GM12878 (cell line): ENCODE results near the gene QPRT. TPM values are rescaled to one million over a fixed set of nuclear protein-coding genes. Genes with fewer than 3 reads are reported as not detected.
A peak's percentile ranks its signal among the peaks of the same experiment; 100 is the strongest.

ENCODE experiments used
- BHLHE40 ChIP-seq, 2 experiments: fragments of 450-650 bp in 1 of 2; IDR thresholded peaks; 2 replicates each; pipeline ENCODE4 v1.6.1; 2011 to 2017; ENCODE audit warnings: low read depth in 2 of 2, borderline replicate concordance in 1 of 2, improper control_type of control experiment in 1 of 2, low read length in 1 of 2, mild to moderate bottlenecking in 1 of 2
- BMI1 ChIP-seq: fragments of 450-650 bp; IDR thresholded peaks from 2 replicates; pipeline ENCODE4 v1.6.1; 2016; ENCODE audit warnings: mild to moderate bottlenecking, moderate library complexity, borderline replicate concordance
- CREB1 ChIP-seq: IDR thresholded peaks from 2 replicates; pipeline ENCODE4 v1.6.1; 2012; ENCODE audit warnings: low read depth, mild to moderate bottlenecking, inconsistent platforms
- EED ChIP-seq: sonication (generic); IDR thresholded peaks from 2 replicates; pipeline ENCODE4 v1.6.1; 2016; ENCODE audit warnings: antibody characterized with exemption, low read depth
- FOS ChIP-seq: IDR thresholded peaks from 3 replicates; pipeline ENCODE4 v1.6.1; 2011; ENCODE audit warnings: borderline replicate concordance; ENCODE audit not compliant: insufficient read length; ENCODE audit errors: extremely low read depth
- HDAC6 ChIP-seq: fragments of 200-600 bp; sonication (generic); IDR thresholded peaks from one replicate; pipeline ENCODE4 v1.8.0; 2017; ENCODE audit warnings: antibody characterized with exemption; ENCODE audit not compliant: unreplicated experiment
- KDM1A ChIP-seq: fragments of 200-600 bp; sonication (generic); IDR thresholded peaks from 2 replicates; pipeline ENCODE4 v1.6.1; 2016; ENCODE audit warnings: borderline replicate concordance
- NFXL1 ChIP-seq: fragments of 450-650 bp; IDR thresholded peaks from 2 replicates; pipeline ENCODE4 v1.6.1; 2017; ENCODE audit warnings: antibody characterized with exemption, mild to moderate bottlenecking, borderline replicate concordance
- NR2C1 ChIP-seq: fragments of 450-650 bp; IDR thresholded peaks from 2 replicates; pipeline ENCODE4 v1.6.1; 2017; ENCODE audit warnings: antibody characterized with exemption, mild to moderate bottlenecking, moderate library complexity
- POLR2A ChIP-seq: IDR thresholded peaks from 2 replicates; pipeline ENCODE4 v1.6.1; 2011; ENCODE audit warnings: low read depth, mild to moderate bottlenecking, low read length
- RELA ChIP-seq: fragments of 450-650 bp; IDR thresholded peaks from 2 replicates; pipeline ENCODE4 v1.8.0; 2014; ENCODE audit warnings: borderline replicate concordance; ENCODE audit not compliant: partially characterized antibody
- SPI1 ChIP-seq: IDR thresholded peaks from 2 replicates; pipeline ENCODE4 v1.6.1; 2011; ENCODE audit warnings: low read depth, mild to moderate bottlenecking, low read length, moderate library complexity, borderline replicate concordance; ENCODE audit not compliant: insufficient read depth
- TAF1 ChIP-seq: IDR thresholded peaks from 2 replicates; pipeline ENCODE4 v1.6.1; 2011; ENCODE audit warnings: mild to moderate bottlenecking, low read depth, low read length, borderline replicate concordance
- TCF3 ChIP-seq: IDR thresholded peaks from 2 replicates; pipeline ENCODE4 v1.6.1; 2012; ENCODE audit warnings: low read depth, mild to moderate bottlenecking, low read length, borderline replicate concordance; ENCODE audit not compliant: insufficient read depth
- TCF7 ChIP-seq: IDR thresholded peaks from 2 replicates; pipeline ENCODE4 v1.6.1; 2014; ENCODE audit warnings: antibody characterized with exemption, borderline replicate concordance
- WRNIP1 ChIP-seq: IDR thresholded peaks from 2 replicates; pipeline ENCODE4 v1.6.1; 2011; ENCODE audit warnings: low read depth, low read length, improper control_type of control experiment, borderline replicate concordance
- YY1 ChIP-seq: IDR thresholded peaks from 2 replicates; pipeline ENCODE4 v1.6.1; 2011; ENCODE audit warnings: low read depth, mild to moderate bottlenecking, low read length
- ZNF384 ChIP-seq: IDR thresholded peaks from 2 replicates; pipeline ENCODE4 v1.6.1; 2012; ENCODE audit warnings: low read depth, mild to moderate bottlenecking, low read length, improper control_type of control experiment, borderline replicate concordance
- ZNF622 ChIP-seq: fragments of 450-650 bp; IDR thresholded peaks from 2 replicates; pipeline ENCODE4 v1.6.1; 2017; ENCODE audit warnings: mild to moderate bottlenecking, inconsistent platforms
- polyA plus RNA-seq, 11 experiments: library from polyadenylated mRNA; depleted of rRNA in 4 of 11; unstranded in 6 of 11; stranded (reverse) in 5 of 11; fragments of >200 nt; fragmentation: Nextera tagmentation in 4 of 11; fragmentation: Illumina TruSeq in 1 of 11; extraction: Ambion mirVana in 4 of 11; extraction: Trizol in 1 of 11; gene quantifications; 1 replicate in 1 of 11; 2 replicates in 10 of 11; pipeline versions ENCODE4 v1.2.1 to v1.2.3, GENCODE V29; 2011 to 2016; ENCODE audit warnings: inconsistent platforms in 2 of 11, missing spikeins in 2 of 11, low read depth in 1 of 11
- total RNA-seq, 4 experiments: library from RNA; depleted of rRNA in 3 of 4; stranded (reverse); fragments of >200 nt in 3 of 4; fragmentation: Illumina TruSeq in 1 of 4; extraction: Trizol in 1 of 4; gene quantifications; 2 replicates each; pipeline versions ENCODE4 v1.2.1 to v1.2.3, GENCODE V29; 2013 to 2021
- TF ChIP-seq, protein P1 (sequence below): IDR thresholded peaks from 2 replicates; pipeline ENCODE4 v1.6.1; 2011; ENCODE audit warnings: low read depth, mild to moderate bottlenecking, low read length, moderate library complexity, borderline replicate concordance; ENCODE audit errors: extremely low read depth
- TF ChIP-seq, protein P2 (sequence below): IDR thresholded peaks from 2 replicates; pipeline ENCODE4 v1.6.1; 2011; ENCODE audit warnings: low read depth, low read length, improper control_type of control experiment, borderline replicate concordance
- TF ChIP-seq, protein P3 (sequence below): IDR thresholded peaks from 2 replicates; pipeline ENCODE4 v1.6.1; 2012; ENCODE audit warnings: mild to moderate bottlenecking, low read depth, low read length
- TF ChIP-seq, protein P4 (sequence below): fragments of 450-650 bp; IDR thresholded peaks from 2 replicates; pipeline ENCODE4 v1.6.1; 2016; ENCODE audit warnings: mild to moderate bottlenecking

Gene QPRT
- total and polyA plus RNA-seq, 10 of the 15 experiments (the other 5 are each of a cell fraction or from before 2014, with no cell fraction given) = 2.7 to 43.0 (median 31.3) TPM

DNA sequence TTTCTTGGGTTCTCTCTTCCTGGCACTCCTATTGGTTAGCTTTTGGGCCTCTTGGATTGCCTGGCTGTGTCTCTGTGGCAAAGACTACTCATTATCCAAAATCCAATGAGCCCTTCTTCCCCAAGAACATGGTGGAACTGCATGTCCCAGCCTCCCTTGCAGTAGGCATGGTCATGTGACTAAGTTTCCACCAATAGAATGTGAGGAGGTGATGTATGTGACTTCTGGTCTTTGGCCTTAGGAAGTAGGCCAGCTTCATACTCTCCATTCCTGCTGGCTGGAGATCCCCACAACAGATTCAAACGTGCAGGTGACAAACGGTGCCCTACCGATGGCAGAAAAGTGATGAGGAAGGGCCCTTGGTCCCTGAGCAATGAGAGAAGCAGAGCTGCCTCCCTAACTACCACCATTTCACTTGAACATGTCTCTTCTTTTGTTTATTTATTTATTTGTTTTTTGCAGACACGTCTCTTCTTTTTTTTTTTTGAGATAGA lies 33.2 kb upstream of the QPRT start (continued):
- TF ChIP-seq YY1 = peak; percentile 86
- TF ChIP-seq, protein P1, sequence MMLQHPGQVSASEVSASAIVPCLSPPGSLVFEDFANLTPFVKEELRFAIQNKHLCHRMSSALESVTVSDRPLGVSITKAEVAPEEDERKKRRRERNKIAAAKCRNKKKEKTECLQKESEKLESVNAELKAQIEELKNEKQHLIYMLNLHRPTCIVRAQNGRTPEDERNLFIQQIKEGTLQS = peak; percentile 76; the same call in 1 of the 2 replicates
- TF ChIP-seq, protein P2, sequence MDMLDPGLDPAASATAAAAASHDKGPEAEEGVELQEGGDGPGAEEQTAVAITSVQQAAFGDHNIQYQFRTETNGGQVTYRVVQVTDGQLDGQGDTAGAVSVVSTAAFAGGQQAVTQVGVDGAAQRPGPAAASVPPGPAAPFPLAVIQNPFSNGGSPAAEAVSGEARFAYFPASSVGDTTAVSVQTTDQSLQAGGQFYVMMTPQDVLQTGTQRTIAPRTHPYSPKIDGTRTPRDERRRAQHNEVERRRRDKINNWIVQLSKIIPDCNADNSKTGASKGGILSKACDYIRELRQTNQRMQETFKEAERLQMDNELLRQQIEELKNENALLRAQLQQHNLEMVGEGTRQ = peak; percentile 79
- TF ChIP-seq NFXL1 = no peak
- TF ChIP-seq BHLHE40 (IDR thresholded peaks at IDR 0.05; ENCODE audit: borderline replicate concordance in 1 of 2, low read depth in 2 of 2, low read length in 1 of 2) = peak; percentile 62 to 79; a peak in 3 of 4 replicates
- TF ChIP-seq POLR2A = peak; percentile 52
- no peak for TF ChIP-seq TAF1
- peak; percentile 61; the same call in 1 of the 2 replicates for TF ChIP-seq EED
- TF ChIP-seq HDAC6 = no peak
- TF ChIP-seq TCF7 = no peak
- no peak for TF ChIP-seq SPI1
- TF ChIP-seq WRNIP1 = no peak
- TF ChIP-seq TCF3 = no peak
- peak; percentile 7 for TF ChIP-seq FOS
- peak; percentile 66; the same call in 1 of the 2 replicates for TF ChIP-seq CREB1
- no peak for TF ChIP-seq RELA
- TF ChIP-seq, protein P3, sequence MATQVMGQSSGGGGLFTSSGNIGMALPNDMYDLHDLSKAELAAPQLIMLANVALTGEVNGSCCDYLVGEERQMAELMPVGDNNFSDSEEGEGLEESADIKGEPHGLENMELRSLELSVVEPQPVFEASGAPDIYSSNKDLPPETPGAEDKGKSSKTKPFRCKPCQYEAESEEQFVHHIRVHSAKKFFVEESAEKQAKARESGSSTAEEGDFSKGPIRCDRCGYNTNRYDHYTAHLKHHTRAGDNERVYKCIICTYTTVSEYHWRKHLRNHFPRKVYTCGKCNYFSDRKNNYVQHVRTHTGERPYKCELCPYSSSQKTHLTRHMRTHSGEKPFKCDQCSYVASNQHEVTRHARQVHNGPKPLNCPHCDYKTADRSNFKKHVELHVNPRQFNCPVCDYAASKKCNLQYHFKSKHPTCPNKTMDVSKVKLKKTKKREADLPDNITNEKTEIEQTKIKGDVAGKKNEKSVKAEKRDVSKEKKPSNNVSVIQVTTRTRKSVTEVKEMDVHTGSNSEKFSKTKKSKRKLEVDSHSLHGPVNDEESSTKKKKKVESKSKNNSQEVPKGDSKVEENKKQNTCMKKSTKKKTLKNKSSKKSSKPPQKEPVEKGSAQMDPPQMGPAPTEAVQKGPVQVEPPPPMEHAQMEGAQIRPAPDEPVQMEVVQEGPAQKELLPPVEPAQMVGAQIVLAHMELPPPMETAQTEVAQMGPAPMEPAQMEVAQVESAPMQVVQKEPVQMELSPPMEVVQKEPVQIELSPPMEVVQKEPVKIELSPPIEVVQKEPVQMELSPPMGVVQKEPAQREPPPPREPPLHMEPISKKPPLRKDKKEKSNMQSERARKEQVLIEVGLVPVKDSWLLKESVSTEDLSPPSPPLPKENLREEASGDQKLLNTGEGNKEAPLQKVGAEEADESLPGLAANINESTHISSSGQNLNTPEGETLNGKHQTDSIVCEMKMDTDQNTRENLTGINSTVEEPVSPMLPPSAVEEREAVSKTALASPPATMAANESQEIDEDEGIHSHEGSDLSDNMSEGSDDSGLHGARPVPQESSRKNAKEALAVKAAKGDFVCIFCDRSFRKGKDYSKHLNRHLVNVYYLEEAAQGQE = no peak
- no peak for TF ChIP-seq ZNF622
- TF ChIP-seq, protein P4, sequence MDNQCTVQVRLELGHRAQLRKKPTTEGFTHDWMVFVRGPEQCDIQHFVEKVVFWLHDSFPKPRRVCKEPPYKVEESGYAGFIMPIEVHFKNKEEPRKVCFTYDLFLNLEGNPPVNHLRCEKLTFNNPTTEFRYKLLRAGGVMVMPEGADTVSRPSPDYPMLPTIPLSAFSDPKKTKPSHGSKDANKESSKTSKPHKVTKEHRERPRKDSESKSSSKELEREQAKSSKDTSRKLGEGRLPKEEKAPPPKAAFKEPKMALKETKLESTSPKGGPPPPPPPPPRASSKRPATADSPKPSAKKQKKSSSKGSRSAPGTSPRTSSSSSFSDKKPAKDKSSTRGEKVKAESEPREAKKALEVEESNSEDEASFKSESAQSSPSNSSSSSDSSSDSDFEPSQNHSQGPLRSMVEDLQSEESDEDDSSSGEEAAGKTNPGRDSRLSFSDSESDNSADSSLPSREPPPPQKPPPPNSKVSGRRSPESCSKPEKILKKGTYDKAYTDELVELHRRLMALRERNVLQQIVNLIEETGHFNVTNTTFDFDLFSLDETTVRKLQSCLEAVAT = peak; percentile 70
- no peak for TF ChIP-seq ZNF384
- TF ChIP-seq BMI1 = no peak
- peak; percentile 66; the same call in 1 of the 2 replicates for TF ChIP-seq NR2C1
- no peak for TF ChIP-seq KDM1A
